GM12878 (cell line): ENCODE data around the gene TP53I3. TPM values are rescaled to one million over a fixed set of nuclear protein-coding genes. Genes with fewer than 3 reads are reported as not detected.
A peak's percentile ranks its signal among the peaks of the same experiment; 100 is the strongest.

Experiments
- ATF3 ChIP-seq: IDR thresholded peaks from 2 replicates; pipeline ENCODE4 v1.6.1; 2011; ENCODE audit warnings: low read depth, mild to moderate bottlenecking, low read length, moderate library complexity, borderline replicate concordance; ENCODE audit errors: extremely low read depth
- E2F8 ChIP-seq: fragments of 450-650 bp; IDR thresholded peaks from 2 replicates; pipeline ENCODE4 v1.6.1; 2018; ENCODE audit warnings: mild to moderate bottlenecking, low read depth, moderate library complexity; ENCODE audit not compliant: partially characterized antibody
- E4F1 ChIP-seq: fragments of 450-650 bp; IDR thresholded peaks from 2 replicates; pipeline ENCODE4 v1.6.1; 2018; ENCODE audit warnings: borderline replicate concordance, mild to moderate bottlenecking; ENCODE audit not compliant: partially characterized antibody
- HDAC6 ChIP-seq: fragments of 200-600 bp; sonication (generic); IDR thresholded peaks from one replicate; pipeline ENCODE4 v1.8.0; 2017; ENCODE audit warnings: antibody characterized with exemption; ENCODE audit not compliant: unreplicated experiment
- IRF5 ChIP-seq: fragments of 450-650 bp; IDR thresholded peaks from 2 replicates; pipeline ENCODE4 v1.6.1; 2017; ENCODE audit warnings: borderline replicate concordance
- PKNOX1 ChIP-seq: fragments of 450-650 bp; IDR thresholded peaks from 2 replicates; pipeline ENCODE4 v1.6.1; 2016; ENCODE audit warnings: mild to moderate bottlenecking
- POLR2AphosphoS2 ChIP-seq: IDR thresholded peaks from 2 replicates; pipeline ENCODE4 v1.6.1; 2011; ENCODE audit warnings: low read depth, mild to moderate bottlenecking, low read length, improper control_type of control experiment, moderate library complexity
- SIN3A ChIP-seq: IDR thresholded peaks from 2 replicates; pipeline ENCODE4 v1.6.1; 2012; ENCODE audit warnings: low read depth, low read length, improper control_type of control experiment
- SMARCA5 ChIP-seq: fragments of 450-650 bp; IDR thresholded peaks from 2 replicates; pipeline ENCODE4 v1.6.1; 2017; ENCODE audit warnings: mild to moderate bottlenecking
- SMC3 ChIP-seq: IDR thresholded peaks from 2 replicates; pipeline ENCODE4 v1.6.1; 2011; ENCODE audit warnings: low read length, improper control_type of control experiment, borderline replicate concordance
- SREBF1 ChIP-seq: IDR thresholded peaks from 2 replicates; pipeline ENCODE4 v1.6.1; 2012; ENCODE audit warnings: mild to moderate bottlenecking, low read length
- TBL1XR1 ChIP-seq: IDR thresholded peaks from 2 replicates; pipeline ENCODE4 v1.6.1; 2012; ENCODE audit warnings: low read depth, low read length, improper control_type of control experiment
- ZBTB11 ChIP-seq: fragments of 450-650 bp; formaldehyde crosslinking; IDR thresholded peaks from 2 replicates; pipeline ENCODE4 v1.5.0; 2022; ENCODE audit warnings: mild to moderate bottlenecking, missing genetic modification characterization
- ZNF622 ChIP-seq: fragments of 450-650 bp; IDR thresholded peaks from 2 replicates; pipeline ENCODE4 v1.6.1; 2017; ENCODE audit warnings: mild to moderate bottlenecking, inconsistent platforms
- polyA plus RNA-seq, 11 experiments: library from polyadenylated mRNA; depleted of rRNA in 4 of 11; unstranded in 6 of 11; stranded (reverse) in 5 of 11; fragments of >200 nt; fragmentation: Nextera tagmentation in 4 of 11; fragmentation: Illumina TruSeq in 1 of 11; extraction: Ambion mirVana in 4 of 11; extraction: Trizol in 1 of 11; gene quantifications; 1 replicate in 1 of 11; 2 replicates in 10 of 11; pipeline versions ENCODE4 v1.2.1 to v1.2.3, GENCODE V29; 2011 to 2016; ENCODE audit warnings: inconsistent platforms in 2 of 11, missing spikeins in 2 of 11, low read depth in 1 of 11
- total RNA-seq, 4 experiments: library from RNA; depleted of rRNA in 3 of 4; stranded (reverse); fragments of >200 nt in 3 of 4; fragmentation: Illumina TruSeq in 1 of 4; extraction: Trizol in 1 of 4; gene quantifications; 2 replicates each; pipeline versions ENCODE4 v1.2.1 to v1.2.3, GENCODE V29; 2013 to 2021

The TP53I3 gene
- total and polyA plus RNA-seq, 10 of the 15 experiments (the other 5 are each of a cell fraction or from before 2014, with no cell fraction given), result 1.4 to 57.4 (median 11.6) TPM

GRCh38 chr2:24075915-24076848 is 8.5 kb downstream of the TP53I3 start, which contains the start of gene SF3B6 (continued):
- TF ChIP-seq ZNF622 (no peak), ZBTB11 (CRISPR knock-in tag) (peak; percentile 92), SREBF1 (peak; percentile 83), POLR2AphosphoS2 (peak; percentile 97), SMC3 (no peak), SMARCA5 (peak; percentile 27; the same call in 1 of the 2 replicates), TBL1XR1 (peak; percentile 90), ATF3 (no peak), PKNOX1 (peak; percentile 86), E2F8 (peak; percentile 95), HDAC6 (no peak), IRF5 (peak; percentile 43; the same call in 1 of the 2 replicates), SIN3A (peak; percentile 93), E4F1 (peak; percentile 92)
